K562 (cell line): ENCODE measurements around the gene WDR27. TPM values are rescaled to one million over a fixed set of nuclear protein-coding genes. Genes with fewer than 3 reads are reported as not detected.

Experiments used
- ATF7 ChIP-seq: fragments of 450-650 bp; IDR thresholded peaks from 2 replicates; pipeline ENCODE4 v1.7.1; 2014; ENCODE audit warnings: mild to moderate bottlenecking, moderate library complexity
- CREB3 ChIP-seq: fragments of 450-650 bp; conservative IDR thresholded peaks from 2 replicates; pipeline ENCODE4 v1.6.1; 2016; ENCODE audit warnings: missing genetic modification characterization, low read depth, mild to moderate bottlenecking, missing compliant biosample characterization, moderate library complexity
- EP300 ChIP-seq: IDR thresholded peaks from 2 replicates; pipeline ENCODE4 v1.6.1; 2012; ENCODE audit warnings: low read length, improper control_type of control experiment
- JUND ChIP-seq, 2 experiments: IDR thresholded peaks; 2 replicates in 1 of 2; 3 replicates in 1 of 2; pipeline ENCODE4 v1.6.1; 2011; ENCODE audit warnings: borderline replicate concordance in 2 of 2, low read depth in 2 of 2, low read length in 2 of 2, improper control_type of control experiment in 1 of 2, missing biosample characterization in 1 of 2, missing genetic modification characterization in 1 of 2, missing genetic modification reagents in 1 of 2
- MEIS2 ChIP-seq: fragments of 450-650 bp; IDR thresholded peaks from 2 replicates; pipeline ENCODE4 v1.6.1; 2014; ENCODE audit warnings: mild to moderate bottlenecking; ENCODE audit not compliant: partially characterized antibody
- MTA2 ChIP-seq: fragments of 450-650 bp; IDR thresholded peaks from 2 replicates; pipeline ENCODE4 v1.6.1; 2016; ENCODE audit warnings: low read depth
- MYBL2 ChIP-seq, 2 experiments: fragments of 450-650 bp in 1 of 2; sonication (generic) in 1 of 2; formaldehyde crosslinking in 1 of 2; IDR thresholded peaks; 2 replicates each; pipeline versions ENCODE4 v1.6.1 to v1.8.1; 2017 to 2022; ENCODE audit warnings: borderline replicate concordance in 1 of 2, inconsistent platforms in 1 of 2, low read depth in 1 of 2, mild to moderate bottlenecking in 1 of 2, missing genetic modification reagents in 1 of 2, moderate library complexity in 1 of 2
- NFIC ChIP-seq: fragments of 450-650 bp; IDR thresholded peaks from 2 replicates; pipeline ENCODE4 v1.6.1; 2017; ENCODE audit warnings: mild to moderate bottlenecking, inconsistent platforms
- OTX1 ChIP-seq: fragments of 450-650 bp; formaldehyde crosslinking; IDR thresholded peaks from 2 replicates; pipeline ENCODE4 v1.4.0; 2022; ENCODE audit warnings: mild to moderate bottlenecking
- PHF21A ChIP-seq: fragments of 450-650 bp; IDR thresholded peaks from 2 replicates; pipeline ENCODE4 v1.6.1; 2017; ENCODE audit warnings: low read depth, borderline replicate concordance
- PHF8 ChIP-seq: fragments of 200-600 bp; sonication (generic); IDR thresholded peaks from 2 replicates; pipeline ENCODE4 v1.6.1; 2012; ENCODE audit warnings: mixed run types, mild to moderate bottlenecking, inconsistent platforms, low read length, moderate library complexity, borderline replicate concordance
- RREB1 ChIP-seq: fragments of 250-450 bp; sonication (Bioruptor Pico); IDR thresholded peaks from 2 replicates; pipeline ENCODE4 v1.4.0; 2020
- SLC30A9 ChIP-seq: fragments of 250-450 bp; sonication (Bioruptor Pico); IDR thresholded peaks from 2 replicates; pipeline ENCODE4 v1.8.0; 2022; ENCODE audit warnings: mild to moderate bottlenecking, moderate library complexity
- TAF1 ChIP-seq: IDR thresholded peaks from 2 replicates; pipeline ENCODE4 v1.6.1; 2011; ENCODE audit warnings: mild to moderate bottlenecking, low read length, moderate library complexity; ENCODE audit not compliant: insufficient read depth, control insufficient read depth, severe bottlenecking; ENCODE audit errors: extremely low read depth
- TAF9B ChIP-seq: fragments of 450-650 bp; IDR thresholded peaks from 2 replicates; pipeline ENCODE4 v1.6.1; 2018; ENCODE audit warnings: mild to moderate bottlenecking; ENCODE audit not compliant: partially characterized antibody
- TEAD1 ChIP-seq, 2 experiments: fragments of 450-650 bp in 1 of 2; sonication (generic) in 1 of 2; formaldehyde crosslinking; IDR thresholded peaks; 2 replicates each; pipeline versions ENCODE4 v1.4.0 to v1.8.0; 2020 to 2022; ENCODE audit warnings: mild to moderate bottlenecking in 2 of 2, missing genetic modification reagents in 1 of 2
- TRIM28 ChIP-seq: fragments of 450-650 bp; IDR thresholded peaks from 2 replicates; pipeline ENCODE4 v1.6.1; 2017
- ZFP36 ChIP-seq: fragments of 150-350 bp; IDR thresholded peaks from 2 replicates; pipeline ENCODE4 v1.6.1; 2018; ENCODE audit warnings: low read length, low read depth; ENCODE audit not compliant: partially characterized antibody
- ZNF695 ChIP-seq: fragments of 450-650 bp; formaldehyde crosslinking; IDR thresholded peaks from 2 replicates; pipeline ENCODE4 v1.4.0; 2020; ENCODE audit warnings: mild to moderate bottlenecking, moderate library complexity
- polyA plus RNA-seq, 8 experiments: library from polyadenylated mRNA; depleted of rRNA in 4 of 8; stranded (reverse) in 5 of 8; unstranded in 3 of 8; fragments of >200 nt; fragmentation: Nextera tagmentation in 2 of 8; fragmentation: Illumina TruSeq in 1 of 8; extraction: Ambion mirVana in 2 of 8; extraction: Trizol in 1 of 8; gene quantifications; 2 replicates each; pipeline versions ENCODE4 v1.2.1 to v1.2.3, GENCODE V29; 2011 to 2014; ENCODE audit warnings: inconsistent platforms in 1 of 8, missing spikeins in 1 of 8
- total RNA-seq, 7 experiments: library from RNA; depleted of rRNA in 6 of 7; stranded (reverse); fragments of >200 nt in 6 of 7; fragmentation: Illumina TruSeq in 2 of 7; extraction: Trizol in 2 of 7; gene quantifications; 2 replicates each; pipeline versions ENCODE4 v1.2.1 to v1.2.3, GENCODE V29; 2011 to 2021; ENCODE audit warnings: low replicate concordance in 1 of 7

The WDR27 gene
- total and polyA plus RNA-seq, 9 of the 15 experiments (the other 6 are each of a cell fraction or from before 2014, with no cell fraction given) = 4.3 to 77.2 (median 22.7) TPM

DNA sequence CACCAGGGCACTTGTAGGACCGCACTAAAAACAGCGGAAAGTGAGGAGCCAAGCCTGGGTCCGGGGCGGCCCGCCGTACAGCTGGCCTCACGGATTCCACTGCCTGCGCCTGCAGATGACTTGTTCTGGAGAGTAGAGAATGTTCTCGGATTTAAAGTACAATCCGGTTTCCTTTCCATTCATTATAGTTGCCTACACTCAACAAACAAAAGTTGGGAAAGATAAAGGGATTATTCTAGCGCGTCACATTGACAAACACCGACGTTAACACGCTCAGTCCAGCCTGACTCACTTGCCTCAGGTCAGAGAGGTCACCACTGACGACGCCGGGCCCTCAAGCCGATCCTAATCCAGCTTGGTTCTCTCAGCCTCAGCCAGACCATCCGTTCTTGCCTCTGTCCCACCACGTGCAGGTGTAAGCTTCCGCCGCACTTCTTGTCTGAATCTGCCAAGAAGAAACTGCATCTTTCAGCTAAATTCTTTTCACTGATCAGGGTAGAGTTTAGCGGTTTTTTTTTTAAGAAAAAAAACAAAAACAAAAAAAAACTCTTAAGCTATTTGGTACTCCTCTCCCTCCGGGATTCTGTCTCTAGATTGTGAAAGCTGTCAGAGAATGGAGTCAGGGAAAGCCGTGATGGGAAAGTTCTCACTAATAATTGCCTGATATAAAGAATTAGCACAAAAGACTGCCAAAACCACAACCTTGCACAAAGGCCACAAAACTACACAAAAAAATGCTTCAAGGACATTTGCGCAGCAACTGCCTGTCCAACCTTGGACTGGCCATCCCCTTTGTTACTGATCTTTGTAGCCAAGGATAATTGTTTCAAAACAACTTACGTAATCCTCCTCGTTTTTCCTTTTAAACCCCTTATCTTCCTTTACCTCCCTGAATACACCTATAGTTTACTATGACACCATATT lies 23.6 kb upstream of the WDR27 start (continued):
- peak; percentile 72 for TF ChIP-seq MEIS2
- TF ChIP-seq ATF7 = peak; percentile 68; the same call in 1 of the 2 replicates
- TF ChIP-seq RREB1 (CRISPR knock-in tag) = no peak
- TF ChIP-seq JUND (IDR thresholded peaks at IDR 0.05; ENCODE audit: borderline replicate concordance, low read depth, low read length) = peak; percentile 88
- peak; percentile 67; the same call in 1 of the 3 replicates for TF ChIP-seq JUND (tag; IDR thresholded peaks at IDR 0.05; ENCODE audit: borderline replicate concordance, low read depth, low read length)
- TF ChIP-seq ZNF695 = 0 out of 2 replicates have a peak, but pooled peaks have one; percentile 4
- no peak for TF ChIP-seq OTX1 (CRISPR knock-in tag)
- peak; percentile 65; the same call in 1 of the 2 replicates for TF ChIP-seq CREB3 (tag)
- 0 out of 2 replicates have a peak, but pooled peaks have one; percentile 8 for TF ChIP-seq MTA2
- TF ChIP-seq TAF9B = no peak
- TF ChIP-seq TRIM28 = peak; percentile 58; the same call in 1 of the 2 replicates
- no peak for TF ChIP-seq PHF8
- peak; percentile 45 for TF ChIP-seq TAF1
- no peak for TF ChIP-seq SLC30A9 (CRISPR knock-in tag)
- TF ChIP-seq TEAD1 (CRISPR knock-in tag; IDR thresholded peaks at IDR 0.05) = peak; percentile 8 to 34; a peak in 1 of 4 replicates
- TF ChIP-seq MYBL2 (IDR thresholded peaks at IDR 0.05; ENCODE audit: low read depth) = no peak
- 0 out of 2 replicates have a peak, but pooled peaks have one; percentile 6 for TF ChIP-seq MYBL2 (CRISPR knock-in tag; IDR thresholded peaks at IDR 0.05; ENCODE audit: borderline replicate concordance)
- peak; percentile 61; the same call in 1 of the 2 replicates for TF ChIP-seq PHF21A
- TF ChIP-seq NFIC = no peak
- TF ChIP-seq EP300 = peak; percentile 38; the same call in 1 of the 2 replicates
- TF ChIP-seq ZFP36 = peak; percentile 23
